Measurements from ENCODE around the gene SERPINB1. TPM values are rescaled to one million over a fixed set of nuclear protein-coding genes. Genes with fewer than 3 reads are reported as not detected.

SERPINB1 gene
- polyA plus RNA-seq, 2 of the 4 experiments (the other 2 are of a cell fraction), result 52.7 to 135 TPM

DNA sequence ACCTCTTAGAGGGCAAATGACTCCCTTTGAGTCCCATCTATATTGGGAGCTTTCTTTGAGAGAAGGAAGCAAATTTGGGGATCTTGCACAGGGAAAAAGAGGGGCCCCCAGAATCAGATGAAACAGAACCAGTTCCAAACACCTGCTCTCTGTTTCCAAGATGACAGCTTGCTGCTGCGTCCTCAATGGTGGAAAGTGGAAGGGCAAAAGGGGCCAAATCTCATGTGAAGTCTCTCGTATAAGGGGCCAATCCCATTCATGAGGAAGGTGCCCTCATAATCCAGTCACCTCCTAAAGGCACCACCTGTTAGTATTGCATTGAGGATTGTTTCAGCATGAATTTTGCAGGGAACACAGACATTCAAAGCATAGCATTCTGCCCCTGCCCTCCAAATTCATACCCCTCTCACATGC lies 483 bp upstream of the SERPINB1 start (continued):
- TF ChIP-seq, protein P1, sequence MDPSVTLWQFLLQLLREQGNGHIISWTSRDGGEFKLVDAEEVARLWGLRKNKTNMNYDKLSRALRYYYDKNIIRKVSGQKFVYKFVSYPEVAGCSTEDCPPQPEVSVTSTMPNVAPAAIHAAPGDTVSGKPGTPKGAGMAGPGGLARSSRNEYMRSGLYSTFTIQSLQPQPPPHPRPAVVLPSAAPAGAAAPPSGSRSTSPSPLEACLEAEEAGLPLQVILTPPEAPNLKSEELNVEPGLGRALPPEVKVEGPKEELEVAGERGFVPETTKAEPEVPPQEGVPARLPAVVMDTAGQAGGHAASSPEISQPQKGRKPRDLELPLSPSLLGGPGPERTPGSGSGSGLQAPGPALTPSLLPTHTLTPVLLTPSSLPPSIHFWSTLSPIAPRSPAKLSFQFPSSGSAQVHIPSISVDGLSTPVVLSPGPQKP (IDR thresholded peaks at IDR 0.05; ENCODE audit: low read depth, low read length), result no peak
- no peak for TF ChIP-seq ZC3H11A (IDR thresholded peaks at IDR 0.05)
- TF ChIP-seq ATOH8 (CRISPR knock-in tag; IDR thresholded peaks at IDR 0.05; ENCODE audit: low read depth), result no peak

DNA sequence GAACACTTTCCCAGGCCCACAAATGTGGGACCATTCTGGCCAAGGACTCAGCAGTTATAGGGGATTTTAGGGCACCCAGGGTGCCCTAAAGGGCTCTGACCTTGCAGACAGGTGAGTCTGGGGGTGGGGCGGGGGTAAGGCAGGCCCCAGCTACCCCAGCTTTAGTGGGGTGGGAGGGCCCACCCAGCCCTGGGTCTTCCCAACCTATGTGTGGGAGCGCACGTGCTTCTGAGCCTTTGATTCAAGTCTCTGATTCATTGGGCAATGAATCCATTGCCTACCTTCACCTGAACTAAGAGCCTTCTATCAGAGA lies 958 bp downstream of the SERPINB1 start:
- POLR2A ChIA-PET, result interaction anchor here (1.5 to 2.8 kb wide), 5 partner anchors 17 to 148 kb away, joined by 5 to 24 read pairs (median 7); partner anchors contain the start of genes SERPINB9 and WRNIP1
- peaks cover 37% of the 10 kb centered on the region for H3K4me1 ChIP-seq
- H3K4me3 ChIP-seq, result peak overlapping the region; percentile 71
- no peak for TF ChIP-seq MYC (IDR thresholded peaks at IDR 0.05; ENCODE audit: borderline replicate concordance, low read length)
- TF ChIP-seq GATA3 (IDR thresholded peaks at IDR 0.05; ENCODE audit: borderline replicate concordance), result no peak
- no peak for TF ChIP-seq HDAC2 (IDR thresholded peaks at IDR 0.05)
- 39% methylated on average over 2 of the region's 3 CpGs for WGBS (ENCODE audit: missing lambda C conversion rate)
- H3K4me2 ChIP-seq, result peak overlapping the region; percentile 92
- peak overlapping the region; percentile 94 to 99 for H3K27ac ChIP-seq
- H3K9me3 ChIP-seq, result no peaks in the 10 kb centered on the region
- FAIRE-seq (no peak), DNase-seq (ENCODE audit: low read depth in 1 of 2, low spot score in 1 of 2) (no peak), ATAC-seq (no peak)
- CTCF ChIA-PET, result interaction anchor here (1.0 to 13.7 kb wide), 9 partner anchors 14 to 148 kb away, joined by 3 to 244 read pairs (median 7); no protein-coding TSS in a partner anchor

DNA sequence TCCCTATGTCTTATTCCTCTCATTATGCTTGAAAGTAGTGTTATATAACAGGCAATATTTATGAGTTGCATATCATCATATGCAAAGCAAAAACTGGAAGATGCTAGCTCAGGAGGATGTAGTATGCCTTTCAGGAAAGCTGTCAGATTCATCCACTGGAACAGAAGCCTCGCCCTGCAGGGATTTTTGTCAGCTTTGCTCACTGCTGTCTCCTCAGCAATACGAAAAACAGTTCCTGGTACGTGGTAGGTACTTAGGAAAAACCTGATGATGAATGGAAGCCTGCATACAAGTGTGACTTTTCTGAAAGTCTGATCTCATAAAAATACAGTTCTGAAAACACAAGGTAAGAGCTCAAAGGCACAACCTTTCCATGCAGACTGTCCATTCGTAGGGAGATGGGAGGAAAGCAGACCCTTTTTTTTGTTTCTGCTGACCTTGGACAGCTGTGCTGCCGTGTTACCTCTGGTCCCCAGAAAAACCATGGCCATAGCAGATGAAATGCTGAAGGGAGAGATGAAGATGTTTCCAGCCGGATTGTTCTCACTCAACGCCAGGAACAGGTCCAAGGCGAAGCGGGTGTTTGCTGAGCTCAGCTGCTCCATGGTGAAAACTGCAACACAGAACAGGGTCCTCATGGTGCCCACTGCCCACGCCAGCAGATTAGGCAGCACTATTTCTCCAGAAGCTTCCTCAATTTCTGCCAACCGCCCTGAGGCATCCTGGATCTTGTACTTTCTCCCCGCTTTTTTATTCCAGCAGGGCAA lies 1.5 kb downstream of the SERPINB1 start:
- H3K4me1 ChIP-seq, result peaks cover 37% of the 10 kb centered on the region
- ChIA-PET POLR2A (interaction anchor here (0.6 to 2.8 kb wide), 4 partner anchors 22 to 159 kb away, joined by 3 to 24 read pairs (median 16); no protein-coding TSS in a partner anchor), CTCF (interaction anchor here (0.9 to 13.7 kb wide), 10 partner anchors 14 to 148 kb away, joined by 3 to 244 read pairs (median 4); no protein-coding TSS in a partner anchor)
- no peaks in the 10 kb centered on the region for H3K9me3 ChIP-seq
- 25% methylated on average over 11 of the region's 12 CpGs for WGBS (ENCODE audit: missing lambda C conversion rate)
- H3K27ac ChIP-seq, result peak overlapping the region; percentile 94 to 99
- H3K4me3 ChIP-seq, result peak overlapping the region; percentile 71
- ATAC-seq, result peak in 1 of 2 experiments; percentile 9; a peak in 2 of 6 replicates
- TF ChIP-seq NFE2L2 (conservative IDR thresholded peaks at IDR 0.05; ENCODE audit: low read length) (no peak), HOXA7 (CRISPR knock-in tag; IDR thresholded peaks at IDR 0.05) (no peak)
- FAIRE-seq, result no peak
- H3K4me2 ChIP-seq, result peak overlapping the region; percentile 92
- DNase-seq (ENCODE audit: low read depth in 1 of 2, low spot score in 1 of 2), result no peak

DNA sequence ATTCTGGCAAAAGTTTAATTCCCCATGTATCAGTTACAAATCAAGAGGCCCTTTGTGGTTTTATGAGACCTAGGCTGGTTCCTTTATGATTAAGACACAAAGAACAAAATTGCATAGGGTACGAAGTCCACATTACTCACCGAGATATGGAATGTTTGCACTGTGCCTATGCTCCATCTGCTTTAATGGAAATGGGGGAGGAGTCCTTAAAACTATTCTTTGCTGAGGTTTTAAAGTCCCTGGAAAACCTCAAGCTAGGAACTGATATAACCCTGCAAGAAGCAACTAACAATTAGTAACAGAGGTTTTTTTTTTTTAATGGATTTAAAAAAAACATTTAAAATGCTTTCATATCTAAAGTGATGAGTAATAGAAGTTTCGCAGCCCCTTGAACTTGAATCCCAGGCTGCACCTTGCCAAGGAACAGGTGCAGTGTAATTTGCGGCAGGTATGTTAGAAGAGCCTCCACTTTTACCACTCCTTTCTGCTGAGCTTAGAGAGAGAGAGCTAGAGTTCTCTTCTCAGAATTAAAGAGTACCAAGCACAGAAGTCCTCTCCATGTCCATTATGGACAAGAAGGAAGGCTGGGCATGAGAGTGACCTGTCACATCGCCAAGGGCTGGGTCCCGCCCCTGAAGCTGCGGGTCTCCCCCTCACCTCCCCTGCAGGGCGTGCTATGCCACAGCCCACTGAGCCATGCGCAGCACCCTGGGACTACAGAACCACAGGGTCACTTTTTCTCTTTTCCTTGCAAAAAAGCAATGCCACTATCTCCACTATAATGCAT lies 2.3 kb downstream of the SERPINB1 start:
- H3K9me3 ChIP-seq, result no peaks in the 10 kb centered on the region
- H3K4me1 ChIP-seq, result peaks cover 37% of the 10 kb centered on the region
- CTCF ChIA-PET, result interaction anchor here (0.9 to 13.7 kb wide), 10 partner anchors 14 to 149 kb away, joined by 3 to 244 read pairs (median 4); no protein-coding TSS in a partner anchor
- peak; percentile 77 to 78 for ATAC-seq
- H3K27ac ChIP-seq, result peak overlapping the region; percentile 94 to 99
- no peak for FAIRE-seq
- peak; percentile 59 to 83 for DNase-seq (ENCODE audit: low read depth in 1 of 2, low spot score in 1 of 2)
- TF ChIP-seq KDM5A (IDR thresholded peaks at IDR 0.05) (no peak), CEBPB (IDR thresholded peaks at IDR 0.05) (peak; percentile 43 to 55; a peak in 2 of 4 replicates), FOSL2 (IDR thresholded peaks at IDR 0.05) (peak; percentile 60), FOSL2 (CRISPR knock-in tag; IDR thresholded peaks at IDR 0.05) (peak; percentile 89), RAD21 (conservative IDR thresholded peaks at IDR 0.05 in 1 of 2, IDR thresholded peaks at IDR 0.05 in 1 of 2) (0 out of 5 replicates have a peak, but pooled peaks of 1 of the 2 experiments have one; percentile 4), HOXA7 (CRISPR knock-in tag; IDR thresholded peaks at IDR 0.05) (0 out of 2 replicates have a peak, but pooled peaks have one; percentile 21), JUN (IDR thresholded peaks at IDR 0.05) (peak; percentile 57 to 62; a peak in 3 of 5 replicates), JUNB (IDR thresholded peaks at IDR 0.05) (peak; percentile 49; the same call in 1 of the 2 replicates), RCOR1 (IDR thresholded peaks at IDR 0.05; ENCODE audit: low read depth, low read length) (no peak)
- POLR2A ChIA-PET, result interaction anchor here (0.7 to 2.8 kb wide), 4 partner anchors 21 to 150 kb away, joined by 3 to 24 read pairs (median 6); no protein-coding TSS in a partner anchor
- H3K4me2 ChIP-seq, result peak overlapping the region; percentile 92
- H3K4me3 ChIP-seq, result peak overlapping the region; percentile 71
- WGBS (ENCODE audit: missing lambda C conversion rate), result under 1% methylated on average over 9 of the region's 9 CpGs

Data from A549 (cell line).